Motor neuron (in vitro differentiated cells): ENCODE data around the gene GAS6. TPM values are rescaled to one million over a fixed set of nuclear protein-coding genes. Genes with fewer than 3 reads are reported as not detected.
"Not testable (repeated sequence)": the region's sequence is repeated elsewhere in the genome, so short reads cannot be mapped to it uniquely, and the experiment has no call there.

ENCODE experiments used
- ATAC-seq, 8 experiments: fragments of 200-7000 bp; cut with Tn5 transposase; replicated peaks in 6 of 8; 2 replicates each; pipeline ENCODE4 v1.8.0; 2021; ENCODE audit warnings: mild to moderate bottlenecking in 8 of 8, moderate library complexity in 8 of 8
- H3K27ac ChIP-seq, 2 donors: fragments of 250-450 bp; sonication (Bioruptor Pico); 2 replicates each; pipeline ENCODE4 v1.9.0; 2021; ENCODE audit warnings: antibody characterized with exemption in 2 of 2, mild to moderate bottlenecking in 2 of 2, moderate library complexity in 1 of 2
- H3K4me1 ChIP-seq, 2 donors: fragments of 250-450 bp; sonication (Bioruptor Pico); replicated peaks in 1 of 2; 2 replicates each; pipeline ENCODE4 v1.6.1; 2021; ENCODE audit warnings: antibody characterized with exemption in 2 of 2, mild to moderate bottlenecking in 2 of 2, moderate library complexity in 1 of 2
- H3K4me3 ChIP-seq, 5 donors: fragments of 250-450 bp; sonication (Bioruptor Pico); 2 replicates each; pipeline ENCODE4 v1.9.0; 2021; ENCODE audit warnings: antibody characterized with exemption in 5 of 5, mild to moderate bottlenecking in 5 of 5, moderate library complexity in 4 of 5
- WGBS, 10 experiments: fragments of 450-650 bp; shearing (Covaris generic); methylation state at CpG; one replicate each; pipeline ENCODE4 v1.0.0; 2022; 5-methylcytosine and 5-hydroxymethylcytosine counted together
- in situ Hi-C, 9 experiments: fragments of 400-800 bp; cut with MboI; loops; one replicate each; pipeline ENCODE4 v1.15.0; 2021; ENCODE audit warnings: low sequenced_read_pairs in 9 of 9, low pct_unique_long_range_greater_than_20kb in 2 of 9; ENCODE audit not compliant: unreplicated experiment in 9 of 9
- total RNA-seq, 8 experiments: library from RNA; unstranded; fragments of 300-600 nt; gene quantifications; 2 replicates each; pipeline versions ENCODE4 v1.2.3 to v1.2.4, GENCODE V29; 2022

The GAS6 gene
- total RNA-seq, result 10 to 100 TPM in 1 of 8 experiments, 1 to 10 TPM in 7; 3.7 to 37.8 (median 6.8) TPM

DNA sequence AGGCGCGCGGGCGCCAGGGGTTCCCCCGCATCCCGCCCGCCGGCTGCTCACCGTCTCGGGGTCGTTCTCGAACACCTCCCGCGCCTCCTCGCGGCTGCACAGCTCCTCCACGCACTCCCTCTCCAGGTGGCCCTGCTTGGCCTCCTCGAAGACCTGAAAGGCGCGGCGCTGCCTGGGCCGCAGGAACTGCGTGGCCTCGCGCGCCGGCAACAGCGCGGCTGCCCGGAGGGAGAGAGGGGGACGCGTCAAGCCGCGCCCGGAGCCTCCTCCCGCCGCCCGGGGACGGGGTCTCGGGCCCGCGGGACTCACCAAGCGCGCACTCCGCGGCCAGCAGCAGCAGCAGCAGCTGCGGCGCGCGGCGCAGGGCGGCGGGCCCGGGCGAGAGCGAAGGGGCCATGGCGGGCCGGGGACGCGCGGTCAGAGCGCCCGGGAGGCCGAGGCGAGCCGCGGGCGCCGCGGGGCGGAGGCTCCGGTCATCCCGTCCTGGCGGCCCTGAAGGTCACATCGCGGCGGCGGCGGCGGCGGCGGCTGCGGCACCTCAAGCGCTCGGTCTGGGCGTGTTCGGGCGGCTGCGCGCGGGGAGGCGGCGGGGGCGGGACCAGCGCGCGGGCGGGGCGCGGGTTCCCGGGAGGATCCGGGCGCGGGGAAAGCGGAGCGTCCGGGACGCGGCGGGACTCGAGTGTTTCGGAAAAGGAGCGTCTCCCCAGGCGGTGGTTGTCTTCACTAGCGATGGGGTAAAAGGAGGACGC, at the start of gene GAS6:
TSS of gene GAS6 (minus strand) at position 553 of the 749 bp plus-strand sequence. CDS start at position 397, 156 bp downstream.
- in situ Hi-C loops, result no loop called here
- peak within 1 kb of the TSS; percentile 51 to 78 (median 55) for H3K4me3 ChIP-seq
- H3K27ac ChIP-seq, result peak within 1 kb of the TSS; percentile 18 to 28
- 0 to 10% (median 0%) methylated on average over 2 to 10 of the region's 116 CpGs; no CpG with 5 or more reads in 7 of the 10 experiments for WGBS, 10 experiments
- peak; percentile 48 to 76 (median 73) for ATAC-seq
- H3K4me1 ChIP-seq, result peaks cover 15 to 18% of the 10 kb centered on the region in 2 donors

DNA sequence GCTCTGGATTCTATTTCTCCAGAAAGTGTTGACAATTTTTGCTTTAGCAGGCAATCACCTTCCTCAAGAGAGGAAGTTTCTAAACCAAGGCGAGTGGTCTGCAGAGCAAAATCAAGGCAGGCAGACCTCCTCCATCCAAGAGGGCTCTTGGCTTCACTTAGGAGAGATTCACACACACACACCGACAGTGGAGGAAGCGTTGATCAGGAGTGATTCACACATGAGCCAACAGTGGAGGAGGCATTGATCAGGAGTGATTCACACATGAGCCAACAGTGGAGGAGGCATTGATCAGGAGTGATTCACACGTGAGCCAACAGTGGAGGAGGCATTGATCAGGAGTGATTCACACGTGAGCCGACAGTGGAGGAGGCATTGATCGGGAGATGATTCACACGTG, 49.5 kb upstream of the GAS6 start:
- 8 to 82% (median 30%) methylated on average over 2 to 3 of the region's 8 CpGs; no CpG with 5 or more reads in 6 of the 10 experiments for WGBS, 10 experiments
- in situ Hi-C loops, H3K4me3 ChIP-seq, ATAC-seq, H3K4me1 ChIP-seq, H3K27ac ChIP-seq: not testable (repeated sequence)

DNA sequence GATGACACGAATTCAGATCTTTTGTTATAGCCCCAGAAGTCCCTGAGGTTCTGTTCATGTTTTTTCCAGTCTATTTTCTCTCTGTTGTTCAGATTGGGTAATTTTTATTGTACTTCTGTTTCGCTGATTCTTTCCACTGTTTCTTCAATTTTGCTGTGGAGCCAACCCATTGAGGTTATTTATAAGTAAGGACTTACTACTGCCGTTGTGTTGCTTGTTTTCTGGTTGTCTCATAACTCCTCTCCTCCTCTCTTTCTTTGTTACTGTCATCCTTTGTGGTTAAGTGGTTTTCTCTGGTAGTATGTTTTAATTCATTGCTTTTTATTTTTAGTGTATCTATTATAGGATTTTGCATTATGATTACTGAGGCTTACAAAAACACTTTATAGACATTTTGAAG, 48.7 kb upstream of the GAS6 start:
- Histone ChIP-seq H3K4me1 (peaks cover 13 to 18% of the 10 kb centered on the region in 2 donors), H3K27ac (no peak overlapping the region), H3K4me3 (no peak overlapping the region)
- in situ Hi-C loops, result no loop called here
- no peak for ATAC-seq
- WGBS, 10 experiments, result 23 to 80% (median 59%) methylated on average over 2 to 3 of the region's 3 CpGs

DNA sequence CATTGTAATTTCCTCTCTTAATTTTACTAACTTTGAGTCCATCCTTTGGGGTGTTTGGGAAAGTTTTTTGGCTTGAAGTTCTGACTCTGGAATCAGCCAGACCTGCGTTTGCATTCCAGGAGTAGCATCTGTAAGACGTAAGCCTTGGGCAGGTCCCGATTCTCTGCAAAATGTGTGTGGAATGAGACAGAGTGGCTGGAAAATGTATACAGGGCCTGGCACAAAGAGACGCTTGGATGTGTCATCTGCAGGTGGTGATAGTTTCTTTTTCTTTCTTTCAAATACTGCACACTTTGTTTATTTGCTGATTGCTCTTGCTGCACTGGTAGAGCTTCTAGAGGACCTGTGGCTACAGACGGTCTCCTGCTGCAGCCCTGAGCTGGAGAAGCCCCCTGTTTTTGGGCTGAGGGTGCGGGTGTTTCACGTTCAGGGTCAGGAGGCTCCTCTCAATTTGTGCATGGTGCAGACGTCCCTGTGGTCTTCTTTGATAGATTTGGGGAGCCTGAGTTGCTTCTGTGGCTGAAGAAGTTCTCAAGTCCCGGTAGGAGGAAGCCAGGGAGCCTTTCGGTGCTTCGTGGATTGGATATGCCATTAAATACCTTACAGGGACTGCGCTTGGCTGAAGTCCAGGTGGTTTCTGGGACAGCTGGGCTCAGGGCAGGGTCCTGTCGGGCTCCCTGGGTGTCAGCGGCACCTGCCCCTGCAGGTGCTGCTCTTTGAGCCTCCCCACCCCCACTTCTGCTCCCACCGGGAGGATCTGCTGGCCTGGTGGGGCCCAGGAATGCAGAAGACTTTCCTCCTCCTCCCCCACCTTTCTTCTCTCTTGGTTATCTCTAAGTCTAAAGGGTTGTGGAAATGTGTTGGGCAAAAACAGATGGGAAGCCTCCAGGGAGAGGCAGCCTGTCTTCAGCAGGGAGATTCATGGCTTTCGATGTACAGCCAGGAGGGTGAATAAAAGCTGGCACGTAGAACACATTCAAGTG, 44.0 kb upstream of the GAS6 start:
- WGBS, 10 experiments, result 24 to 100% (median 73%) methylated on average over 2 to 7 of the region's 17 CpGs; no CpG with 5 or more reads in 1 of the 10 experiments
- in situ Hi-C loops, result no loop called here

DNA sequence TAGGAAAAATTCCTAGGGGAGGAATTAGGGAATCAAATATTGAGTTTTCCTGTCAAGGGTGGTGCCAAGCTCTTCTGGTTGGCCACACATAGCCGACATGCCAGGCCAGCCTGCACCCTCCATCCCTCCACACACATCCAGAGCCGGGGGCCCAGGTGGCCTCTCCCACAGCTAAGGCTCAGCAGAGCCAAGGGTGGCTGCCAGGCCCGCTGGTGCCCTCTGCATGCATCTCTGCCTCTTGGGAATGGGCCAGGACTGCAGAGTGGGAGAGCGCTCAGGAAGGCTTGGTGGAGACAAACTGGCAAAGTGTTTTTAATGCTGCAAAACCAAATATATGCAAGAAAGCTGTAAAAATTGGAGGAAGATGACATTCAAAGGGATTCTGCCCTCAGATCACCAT, 42.7 kb upstream of the GAS6 start:
- H3K4me3 ChIP-seq, result no peak overlapping the region
- in situ Hi-C loops, result no loop called here
- 67 to 100% (median 82%) methylated on average over 1 to 4 of the region's 4 CpGs; no CpG with 5 or more reads in 2 of the 10 experiments for WGBS, 10 experiments
- no peak for ATAC-seq
- H3K27ac ChIP-seq, result no peak overlapping the region
- H3K4me1 ChIP-seq, result peaks cover 13 to 16% of the 10 kb centered on the region in 2 donors

More for the DNA sequence above, 44.0 kb upstream of the GAS6 start:
- H3K27ac ChIP-seq, result no peak overlapping the region
- H3K4me3 ChIP-seq, result no peak overlapping the region
- ATAC-seq, result peak in 5 of 8 experiments; percentile 45 to 84 (median 62)
- H3K4me1 ChIP-seq, result peaks cover 13 to 16% of the 10 kb centered on the region in 2 donors

DNA sequence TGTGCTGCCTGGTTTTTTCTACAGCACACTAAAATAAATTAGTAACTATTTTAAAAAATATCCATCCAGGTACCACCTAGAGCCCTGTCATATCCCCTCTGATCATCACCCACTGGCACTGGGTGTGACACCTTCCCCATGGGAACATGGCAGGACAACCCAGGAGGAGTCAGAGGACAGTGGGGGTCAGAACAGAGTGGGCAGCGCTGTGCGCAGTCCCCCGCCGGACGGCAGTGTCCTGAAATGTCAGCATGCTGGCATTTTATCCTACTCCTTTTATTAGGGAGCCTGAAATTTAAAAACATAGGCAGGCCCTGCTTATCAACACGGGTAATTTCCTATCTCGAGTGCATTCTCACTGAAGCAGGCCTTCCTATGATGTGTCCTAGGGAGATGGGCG, 42.1 kb upstream of the GAS6 start:
- no peak for ATAC-seq
- in situ Hi-C loops, result no loop called here
- H3K4me3 ChIP-seq, result no peak overlapping the region
- no peak overlapping the region for H3K27ac ChIP-seq
- peaks cover 13 to 16% of the 10 kb centered on the region in 2 donors for H3K4me1 ChIP-seq
- 65 to 100% (median 90%) methylated on average over 1 to 6 of the region's 8 CpGs; no CpG with 5 or more reads in 2 of the 10 experiments for WGBS, 10 experiments

DNA sequence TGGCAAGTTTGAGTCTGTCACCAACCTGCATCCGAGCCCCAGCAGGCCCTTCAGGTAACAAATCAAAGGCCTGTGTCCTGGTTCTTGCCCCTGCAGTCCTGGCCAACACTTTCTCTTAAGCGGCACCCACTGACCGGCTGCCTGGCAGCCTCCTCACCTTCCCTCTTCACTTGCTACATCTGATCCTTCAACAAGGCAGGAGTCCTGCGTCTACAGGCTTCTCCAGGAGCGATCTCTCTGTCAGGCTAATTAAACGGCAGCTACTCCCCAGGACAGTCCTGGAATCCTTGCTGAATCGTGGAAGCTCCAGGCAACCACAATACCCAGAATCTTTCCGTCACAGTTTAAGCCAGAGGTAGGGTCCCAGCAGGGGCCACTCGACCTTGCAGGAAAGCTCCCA, 41.1 kb upstream of the GAS6 start:
- 57 to 100% (median 79%) methylated on average over 1 to 8 of the region's 9 CpGs; no CpG with 5 or more reads in 3 of the 10 experiments for WGBS, 10 experiments
- Histone ChIP-seq H3K4me1 (peaks cover 13 to 16% of the 10 kb centered on the region in 2 donors), H3K27ac (no peak overlapping the region), H3K4me3 (no peak overlapping the region)
- in situ Hi-C loops, result no loop called here
- no peak for ATAC-seq

DNA sequence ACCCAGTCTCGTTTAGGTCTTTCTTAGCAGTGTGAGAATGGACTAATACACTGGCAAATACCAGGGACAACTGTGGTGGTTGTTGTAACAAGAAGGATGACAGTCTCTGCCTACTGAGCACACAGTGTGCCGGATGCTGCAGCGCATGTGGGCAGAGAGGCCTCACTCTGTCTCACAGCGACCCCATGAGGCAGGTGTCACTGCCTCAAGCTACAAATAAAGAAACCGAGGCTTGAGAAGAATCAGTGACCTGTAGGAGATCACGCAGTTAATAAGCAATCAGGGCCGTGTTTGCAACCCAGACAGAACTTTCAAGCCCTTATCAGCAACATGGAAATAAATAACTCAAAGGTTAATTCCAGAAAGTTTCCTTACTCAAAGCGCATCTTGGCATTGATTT, 40.5 kb upstream of the GAS6 start:
- ATAC-seq, result peak in 5 of 8 experiments; percentile 13 to 94 (median 45)
- in situ Hi-C loops, result no loop called here
- Histone ChIP-seq H3K27ac (no peak overlapping the region), H3K4me1 (peaks cover 13 to 16% of the 10 kb centered on the region in 2 donors), H3K4me3 (no peak overlapping the region)
- WGBS, 10 experiments, result 10 to 100% (median 60%) methylated on average over 1 to 7 of the region's 8 CpGs; no CpG with 5 or more reads in 1 of the 10 experiments

DNA sequence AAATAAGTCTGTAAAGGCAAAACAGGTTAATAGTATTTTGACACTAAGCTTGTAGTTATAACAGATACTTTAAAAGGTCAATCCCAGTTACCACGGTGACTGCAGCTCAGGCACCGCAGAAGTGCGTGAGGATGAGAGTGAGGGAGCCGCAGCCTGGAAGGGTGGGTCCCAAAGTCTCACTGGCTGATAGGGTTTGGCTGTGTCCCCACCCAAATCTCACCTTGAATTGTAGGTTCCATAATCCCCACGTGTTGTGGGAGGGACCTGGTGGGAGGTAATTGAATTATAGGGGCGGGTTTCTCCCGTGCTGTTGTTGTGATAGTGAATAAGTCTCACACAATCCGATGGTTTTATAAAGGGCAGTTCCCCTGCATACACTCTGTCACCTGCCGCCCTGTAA, 40.0 kb upstream of the GAS6 start:
- Histone ChIP-seq H3K4me1 (peaks cover 12 to 13% of the 10 kb centered on the region in 2 donors), H3K4me3 (no peak overlapping the region), H3K27ac (no peak overlapping the region)
- 82 to 100% (median 97%) methylated on average over 1 to 5 of the region's 9 CpGs; no CpG with 5 or more reads in 4 of the 10 experiments for WGBS, 10 experiments
- no peak for ATAC-seq
- in situ Hi-C loops, result no loop called here

DNA sequence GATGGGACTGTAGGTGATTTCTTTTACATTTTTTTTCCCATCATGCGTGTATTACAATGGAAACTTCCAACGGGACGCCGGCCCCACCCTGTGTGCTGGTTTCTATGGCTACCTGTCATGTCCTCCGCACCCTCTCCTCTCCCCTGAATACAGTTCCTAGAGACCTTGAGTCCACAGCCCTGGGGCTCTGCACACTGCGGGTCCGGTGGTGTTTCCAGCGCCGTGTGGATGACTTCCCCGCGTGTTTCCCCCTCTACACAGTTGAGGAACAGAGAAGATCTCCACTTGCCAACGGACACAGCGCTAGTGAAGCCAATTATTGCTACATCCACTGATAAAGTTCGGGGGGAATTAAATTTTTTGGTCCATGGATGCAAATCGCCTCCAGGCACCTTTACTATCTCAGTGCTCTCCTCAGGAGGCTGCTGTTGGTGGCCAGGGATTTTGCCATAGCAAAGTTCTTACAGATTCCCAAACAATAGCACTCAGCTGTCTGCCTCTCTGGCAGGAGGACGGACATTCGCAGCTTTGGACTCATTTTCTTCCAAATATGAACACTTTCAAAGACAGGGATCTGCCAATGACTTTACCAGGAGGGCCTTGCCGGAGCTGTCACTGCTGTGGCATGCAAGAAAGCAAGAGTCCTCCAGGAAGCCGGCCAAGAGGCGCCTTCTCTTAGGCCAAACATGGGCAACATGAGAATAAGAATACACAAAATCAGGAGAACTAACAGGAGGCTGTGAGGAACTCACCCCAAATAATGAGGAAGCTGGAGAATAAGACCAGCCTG, 39.3 kb upstream of the GAS6 start:
- no peak overlapping the region for H3K27ac ChIP-seq
- no peak for ATAC-seq
- in situ Hi-C loops, result no loop called here
- H3K4me1 ChIP-seq, result peaks cover 6% of the 10 kb centered on the region in 2 donors
- 51 to 100% (median 88%) methylated on average over 1 to 17 of the region's 20 CpGs; no CpG with 5 or more reads in 1 of the 10 experiments for WGBS, 10 experiments
- no peak overlapping the region for H3K4me3 ChIP-seq

DNA sequence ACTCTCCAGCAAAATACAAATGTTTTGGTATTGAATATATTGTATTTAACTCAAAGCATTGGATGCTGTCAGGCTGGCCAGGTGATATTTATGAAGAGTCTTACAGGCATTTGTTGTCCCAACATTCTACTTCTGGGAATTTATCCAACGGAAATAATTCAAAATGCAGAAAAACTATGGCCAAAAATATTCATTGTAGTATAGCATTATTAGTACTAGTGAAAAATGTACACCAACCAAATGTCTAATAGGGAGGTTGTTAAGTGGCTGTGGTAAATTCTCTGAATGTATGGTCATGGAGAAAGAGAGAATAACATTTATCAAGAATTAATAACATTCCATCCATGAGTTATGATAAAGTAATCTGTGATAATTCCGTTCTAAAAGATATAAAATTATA, 38.6 kb upstream of the GAS6 start:
- WGBS, 10 experiments, result 50 to 100% (median 85%) methylated on average over 1 to 2 of the region's 2 CpGs; no CpG with 5 or more reads in 1 of the 10 experiments
- no peak for ATAC-seq
- in situ Hi-C loops, result no loop called here
- Histone ChIP-seq H3K4me3 (no peak overlapping the region), H3K27ac (no peak overlapping the region), H3K4me1 (no peaks in the 10 kb centered on the region)

DNA sequence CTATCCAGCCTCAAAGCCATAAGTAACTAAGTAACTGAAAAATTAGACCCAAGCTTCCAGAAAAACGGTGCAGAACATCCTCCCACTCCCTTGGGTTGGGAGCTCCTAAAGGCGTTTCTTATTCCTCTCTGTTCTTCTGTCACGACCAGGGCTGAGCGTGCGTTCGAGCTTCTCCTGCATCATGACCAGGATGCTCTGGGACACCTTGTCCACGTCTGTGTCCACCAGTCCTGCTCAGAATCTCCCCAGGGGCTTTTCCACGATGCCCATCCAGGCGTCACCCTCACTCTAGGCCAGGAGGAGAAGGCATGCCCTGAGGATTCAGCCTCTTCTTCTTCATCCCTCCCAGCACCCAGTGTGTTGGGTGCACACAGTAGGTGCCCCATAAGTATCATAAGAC, 37.8 kb upstream of the GAS6 start:
- 0 to 91% (median 84%) methylated on average over 1 to 5 of the region's 9 CpGs; no CpG with 5 or more reads in 4 of the 10 experiments for WGBS, 10 experiments
- Histone ChIP-seq H3K4me1 (no peaks in the 10 kb centered on the region), H3K27ac (no peak overlapping the region), H3K4me3 (no peak overlapping the region)
- ATAC-seq, result no peak
- in situ Hi-C loops, result no loop called here
